AG09319 (cell line): Measurements from ENCODE around the gene RHBDL1.

ENCODE experiments used
- DNase-seq: peaks from one replicate; pipeline ENCODE4 v3.0.0-alpha.2; 2010; ENCODE audit warnings: low read depth; ENCODE audit errors: extremely low read depth
- CTCF ChIP-seq: IDR thresholded peaks from 2 replicates; pipeline ENCODE4 v1.5.1; 2011; ENCODE audit warnings: low read depth, mild to moderate bottlenecking, inconsistent platforms, low read length, moderate library complexity

RHBDL1 gene

GRCh38 chr16:672851-673250 lies 2.6 kb upstream of the RHBDL1 start:
- no peak for DNase-seq
- TF ChIP-seq CTCF = no peak

- TF ChIP-seq CTCF = no peak
- no peak for DNase-seq
Measured at GRCh38 chr16:673399-673991, 2.0 kb upstream of the RHBDL1 start.

- TF ChIP-seq CTCF = no peak
- no peak for DNase-seq
Measured at GRCh38 chr16:674214-674881, 1.1 kb upstream of the RHBDL1 start.

- no peak for DNase-seq
- TF ChIP-seq CTCF = no peak
Measured at GRCh38 chr16:675884-676564, 553 bp downstream of the RHBDL1 start.

- no peak for DNase-seq
- no peak for TF ChIP-seq CTCF
Measured at GRCh38 chr16:676565-676902, 1.1 kb downstream of the RHBDL1 start.

- no peak for DNase-seq
- TF ChIP-seq CTCF = no peak
Measured at GRCh38 chr16:676913-677312, 1.4 kb downstream of the RHBDL1 start.
